HFF-Myc (cell line): ENCODE data around the gene MS4A1.

Source experiments
- DNase-seq: peaks from one replicate; pipeline ENCODE4 v3.0.0-alpha.2; 2011; ENCODE audit warnings: low read depth; ENCODE audit errors: extremely low read depth
- H3K4me3 ChIP-seq: replicated peaks from 2 replicates; pipeline ENCODE4 v1.5.1; 2011; ENCODE audit warnings: low read depth, mild to moderate bottlenecking, control low read depth, low read length
- TF ChIP-seq, protein P1 (sequence below): IDR thresholded peaks from 2 replicates; pipeline ENCODE4 v1.5.1; 2012; ENCODE audit warnings: mild to moderate bottlenecking, low read depth, low read length, control low read depth; ENCODE audit errors: missing control alignments

Gene MS4A1

GRCh38 chr11:60455531-60456042, at the start of gene MS4A1:
Gene MS4A1, plus strand, starts transcription at chr11:60455847. Its CDS starts 6,528 bp downstream, at chr11:60462375.
- no peak within 1 kb of the TSS for H3K4me3 ChIP-seq
- no peak for DNase-seq
- TF ChIP-seq, protein P1, sequence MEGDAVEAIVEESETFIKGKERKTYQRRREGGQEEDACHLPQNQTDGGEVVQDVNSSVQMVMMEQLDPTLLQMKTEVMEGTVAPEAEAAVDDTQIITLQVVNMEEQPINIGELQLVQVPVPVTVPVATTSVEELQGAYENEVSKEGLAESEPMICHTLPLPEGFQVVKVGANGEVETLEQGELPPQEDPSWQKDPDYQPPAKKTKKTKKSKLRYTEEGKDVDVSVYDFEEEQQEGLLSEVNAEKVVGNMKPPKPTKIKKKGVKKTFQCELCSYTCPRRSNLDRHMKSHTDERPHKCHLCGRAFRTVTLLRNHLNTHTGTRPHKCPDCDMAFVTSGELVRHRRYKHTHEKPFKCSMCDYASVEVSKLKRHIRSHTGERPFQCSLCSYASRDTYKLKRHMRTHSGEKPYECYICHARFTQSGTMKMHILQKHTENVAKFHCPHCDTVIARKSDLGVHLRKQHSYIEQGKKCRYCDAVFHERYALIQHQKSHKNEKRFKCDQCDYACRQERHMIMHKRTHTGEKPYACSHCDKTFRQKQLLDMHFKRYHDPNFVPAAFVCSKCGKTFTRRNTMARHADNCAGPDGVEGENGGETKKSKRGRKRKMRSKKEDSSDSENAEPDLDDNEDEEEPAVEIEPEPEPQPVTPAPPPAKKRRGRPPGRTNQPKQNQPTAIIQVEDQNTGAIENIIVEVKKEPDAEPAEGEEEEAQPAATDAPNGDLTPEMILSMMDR, result no peak

DNA sequence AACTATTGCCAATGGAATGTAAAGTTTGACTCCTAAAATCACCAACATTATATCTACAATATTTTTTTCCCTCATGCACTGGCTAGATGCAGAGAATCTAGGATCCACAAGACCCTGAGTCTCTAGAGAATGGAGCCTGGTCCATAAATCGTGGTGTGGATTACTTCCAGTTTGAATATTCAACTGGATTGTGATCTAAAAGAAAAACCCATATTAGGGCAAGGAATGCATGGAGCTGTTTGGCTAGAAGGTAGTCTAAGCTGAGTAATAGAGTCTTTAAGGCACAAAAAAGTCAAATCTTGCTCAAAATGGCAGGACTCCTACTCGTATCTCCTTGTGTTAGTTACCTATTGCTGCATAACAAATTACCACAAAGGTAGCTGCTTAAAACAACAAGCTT, 35.6 kb upstream of the MS4A1 start:
- TF ChIP-seq, protein P1, result no peak
- H3K4me3 ChIP-seq, result no peak overlapping the region

DNA sequence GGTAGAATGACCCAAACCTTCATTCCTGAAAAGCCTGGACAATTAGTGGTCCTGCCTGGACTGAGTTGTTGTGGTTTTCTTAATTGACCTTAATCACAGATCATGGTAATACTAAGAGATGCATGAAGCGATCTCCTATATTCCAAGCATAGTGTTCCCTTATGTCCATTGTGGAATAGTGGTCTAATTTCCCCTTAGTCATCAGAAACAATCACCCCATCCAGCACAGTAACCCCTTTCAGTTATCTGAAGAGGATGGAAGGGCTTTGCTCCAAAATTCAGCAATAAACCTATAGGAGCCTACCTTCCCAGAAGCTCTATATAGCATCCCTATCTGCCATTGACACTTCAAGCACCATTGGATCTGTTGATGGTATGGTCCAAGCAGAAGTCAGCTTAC, 33.0 kb upstream of the MS4A1 start:
- TF ChIP-seq, protein P1, result no peak

More for the DNA sequence above, 35.6 kb upstream of the MS4A1 start:
- DNase-seq, result no peak

GRCh38 chr11:60428517-60428916, 27.1 kb upstream of the MS4A1 start:
- no peak overlapping the region for H3K4me3 ChIP-seq
- DNase-seq, result no peak
- TF ChIP-seq, protein P1, result no peak

More for the DNA sequence above, 33.0 kb upstream of the MS4A1 start:
- no peak overlapping the region for H3K4me3 ChIP-seq
- no peak for DNase-seq

DNA sequence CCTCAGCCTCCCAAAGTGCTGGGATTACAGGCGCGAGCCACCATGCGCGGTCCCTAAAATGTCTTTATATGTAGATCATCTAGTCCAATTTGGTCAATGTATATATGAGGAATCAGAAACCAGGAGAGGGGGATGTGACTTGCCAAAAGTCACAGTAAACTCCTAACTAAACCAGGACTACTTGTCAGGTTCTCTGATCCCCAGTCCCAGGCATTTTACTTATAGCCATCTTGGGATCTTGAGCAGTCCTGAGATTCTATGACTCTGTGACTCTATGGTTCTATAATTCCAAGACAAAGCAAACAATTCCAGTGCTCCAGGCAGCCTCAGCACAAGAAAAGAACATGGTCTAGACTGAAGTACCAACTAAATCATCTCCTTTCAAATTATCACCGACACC, 26.4 kb upstream of the MS4A1 start, which contains the start of gene MS4A5:
Gene MS4A5, plus strand, starts transcription at position 301 of the 400 bp plus-strand sequence. CDS start 103 bp downstream, outside the sequence.
- no peak for DNase-seq
- no peak within 1 kb of the TSS for H3K4me3 ChIP-seq
- TF ChIP-seq, protein P1, result no peak

DNA sequence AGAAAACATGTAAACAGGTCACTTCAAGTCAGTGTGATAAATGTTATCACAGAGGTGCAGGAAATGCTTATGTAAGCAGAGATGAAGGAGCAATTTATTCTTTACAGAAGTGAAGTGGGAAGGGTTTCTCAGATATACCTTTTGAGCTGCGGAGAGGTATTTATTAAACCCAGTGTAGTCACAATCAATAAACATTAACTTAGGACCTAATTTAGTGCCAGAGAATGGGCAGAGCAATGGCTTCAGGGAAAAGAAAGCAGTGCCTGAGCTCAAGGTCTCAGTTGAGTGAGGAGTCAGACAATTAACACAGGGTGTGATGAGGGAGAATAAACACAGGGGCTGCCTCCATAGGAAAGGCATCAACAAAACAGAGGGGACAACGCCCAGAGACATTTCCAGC, 24.4 kb upstream of the MS4A1 start:
- TF ChIP-seq, protein P1, result no peak
- DNase-seq, result no peak
- no peak overlapping the region for H3K4me3 ChIP-seq

DNA sequence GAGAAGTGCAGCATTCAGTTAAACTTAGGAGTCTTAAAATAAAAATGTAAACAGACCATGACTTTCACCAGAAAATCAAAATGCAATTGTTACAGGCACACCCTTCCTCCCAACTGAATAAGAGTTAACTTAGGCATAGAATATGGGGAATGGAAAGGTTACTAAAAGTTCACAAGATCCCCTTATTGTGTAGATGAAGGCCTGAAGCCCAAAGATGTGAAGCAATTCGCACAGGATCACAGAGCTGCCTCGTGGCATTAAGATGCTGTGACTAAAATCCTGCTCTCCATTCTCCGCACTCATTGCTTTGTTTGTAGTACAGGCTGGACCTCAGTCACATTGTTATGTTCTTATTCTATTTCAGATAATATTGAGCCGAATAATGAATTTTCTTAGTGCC, 22.2 kb upstream of the MS4A1 start:
- TF ChIP-seq, protein P1, result no peak
- DNase-seq, result no peak
- no peak overlapping the region for H3K4me3 ChIP-seq
